SU-DHL-6 (cell line): Measurements from ENCODE around the gene CLN6.

ENCODE experiments used
- EZH2phosphoT487 ChIP-seq: fragments of 200-600 bp; sonication (generic), shearing (Covaris generic); conservative IDR thresholded peaks from 2 replicates; pipeline ENCODE4 v1.6.1; 2018; ENCODE audit warnings: mild to moderate bottlenecking, antibody characterized with exemption, low read length, moderate library complexity, mixed read lengths
- TF ChIP-seq, protein P1 (sequence below): fragments of 200-600 bp; sonication (generic); IDR thresholded peaks from one replicate; pipeline ENCODE4 v1.5.1; 2017; ENCODE audit warnings: antibody characterized with exemption, mild to moderate bottlenecking, low read length, moderate library complexity; ENCODE audit not compliant: insufficient read depth, poor library complexity, severe bottlenecking

DNA sequence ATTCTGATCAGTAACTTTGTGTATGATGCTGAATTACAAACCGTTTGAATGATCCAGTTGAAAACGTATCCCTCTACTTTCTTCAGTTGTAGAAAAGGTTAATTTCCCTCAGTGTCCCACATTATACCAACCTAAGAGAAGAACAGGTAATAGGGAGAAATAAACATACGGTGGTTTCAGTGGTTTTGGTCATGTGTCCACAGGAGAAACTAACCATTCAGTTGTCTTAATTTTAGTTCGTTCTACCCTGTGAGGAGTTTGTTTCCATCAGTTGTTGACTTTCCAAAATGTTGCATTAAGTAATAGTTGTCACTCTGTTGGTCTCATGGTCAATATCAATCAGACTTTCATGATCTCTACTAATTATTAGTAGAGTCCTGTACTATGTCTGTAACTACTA is 39.5 kb downstream of the CLN6 start:
- TF ChIP-seq, protein P1, sequence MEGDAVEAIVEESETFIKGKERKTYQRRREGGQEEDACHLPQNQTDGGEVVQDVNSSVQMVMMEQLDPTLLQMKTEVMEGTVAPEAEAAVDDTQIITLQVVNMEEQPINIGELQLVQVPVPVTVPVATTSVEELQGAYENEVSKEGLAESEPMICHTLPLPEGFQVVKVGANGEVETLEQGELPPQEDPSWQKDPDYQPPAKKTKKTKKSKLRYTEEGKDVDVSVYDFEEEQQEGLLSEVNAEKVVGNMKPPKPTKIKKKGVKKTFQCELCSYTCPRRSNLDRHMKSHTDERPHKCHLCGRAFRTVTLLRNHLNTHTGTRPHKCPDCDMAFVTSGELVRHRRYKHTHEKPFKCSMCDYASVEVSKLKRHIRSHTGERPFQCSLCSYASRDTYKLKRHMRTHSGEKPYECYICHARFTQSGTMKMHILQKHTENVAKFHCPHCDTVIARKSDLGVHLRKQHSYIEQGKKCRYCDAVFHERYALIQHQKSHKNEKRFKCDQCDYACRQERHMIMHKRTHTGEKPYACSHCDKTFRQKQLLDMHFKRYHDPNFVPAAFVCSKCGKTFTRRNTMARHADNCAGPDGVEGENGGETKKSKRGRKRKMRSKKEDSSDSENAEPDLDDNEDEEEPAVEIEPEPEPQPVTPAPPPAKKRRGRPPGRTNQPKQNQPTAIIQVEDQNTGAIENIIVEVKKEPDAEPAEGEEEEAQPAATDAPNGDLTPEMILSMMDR: no peak
- no peak for TF ChIP-seq EZH2phosphoT487
